GM12878 (cell line): ENCODE results near the gene ZDHHC11.

Source experiments
- CBX5 ChIP-seq: sonication (generic); IDR thresholded peaks from 2 replicates; pipeline ENCODE4 v1.6.1; 2016; ENCODE audit warnings: low read depth, moderate library complexity, mild to moderate bottlenecking, inconsistent platforms
- CREB1 ChIP-seq: IDR thresholded peaks from 2 replicates; pipeline ENCODE4 v1.6.1; 2012; ENCODE audit warnings: low read depth, mild to moderate bottlenecking, inconsistent platforms
- TF ChIP-seq, protein P1 (sequence below): IDR thresholded peaks from 2 replicates; pipeline ENCODE4 v1.6.1; 2011; ENCODE audit warnings: borderline replicate concordance, low read depth, mild to moderate bottlenecking, moderate library complexity, low read length; ENCODE audit not compliant: insufficient read depth, poor library complexity, severe bottlenecking

DNA sequence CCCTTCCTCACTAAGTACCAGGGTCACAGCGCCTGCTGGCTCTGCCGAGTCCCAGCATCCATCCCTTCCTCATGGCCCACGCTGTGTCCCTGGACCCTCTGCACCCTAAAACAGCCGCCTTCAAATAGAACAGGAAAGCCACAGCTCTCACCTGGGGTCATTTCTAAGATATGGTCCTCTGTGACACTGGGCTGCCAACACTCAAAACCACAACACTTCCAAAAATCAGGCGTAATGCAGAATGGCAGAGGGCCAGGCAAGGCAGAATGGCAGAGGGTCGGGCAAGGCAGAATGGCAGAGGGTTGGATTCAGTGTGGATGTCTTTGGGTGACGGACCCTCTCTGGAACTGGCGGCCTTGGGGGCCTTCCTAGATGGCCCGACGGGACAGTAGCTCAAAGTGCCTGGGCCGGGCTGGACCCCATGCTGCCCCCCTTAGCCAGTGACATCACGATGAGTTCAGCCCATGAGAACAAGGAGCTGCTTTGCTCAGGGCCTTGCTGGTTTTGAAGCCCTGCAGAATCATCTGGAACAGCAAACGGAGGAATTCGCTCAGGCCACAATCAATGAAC lies 101.6 kb downstream of the ZDHHC11 start:
- TF ChIP-seq, protein P1, sequence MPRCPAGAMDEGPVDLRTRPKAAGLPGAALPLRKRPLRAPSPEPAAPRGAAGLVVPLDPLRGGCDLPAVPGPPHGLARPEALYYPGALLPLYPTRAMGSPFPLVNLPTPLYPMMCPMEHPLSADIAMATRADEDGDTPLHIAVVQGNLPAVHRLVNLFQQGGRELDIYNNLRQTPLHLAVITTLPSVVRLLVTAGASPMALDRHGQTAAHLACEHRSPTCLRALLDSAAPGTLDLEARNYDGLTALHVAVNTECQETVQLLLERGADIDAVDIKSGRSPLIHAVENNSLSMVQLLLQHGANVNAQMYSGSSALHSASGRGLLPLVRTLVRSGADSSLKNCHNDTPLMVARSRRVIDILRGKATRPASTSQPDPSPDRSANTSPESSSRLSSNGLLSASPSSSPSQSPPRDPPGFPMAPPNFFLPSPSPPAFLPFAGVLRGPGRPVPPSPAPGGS = no peak
- TF ChIP-seq CBX5 = no peak
- no peak for TF ChIP-seq CREB1
